ENCODE results near the gene MYCBPAP.

Gene MYCBPAP

DNA sequence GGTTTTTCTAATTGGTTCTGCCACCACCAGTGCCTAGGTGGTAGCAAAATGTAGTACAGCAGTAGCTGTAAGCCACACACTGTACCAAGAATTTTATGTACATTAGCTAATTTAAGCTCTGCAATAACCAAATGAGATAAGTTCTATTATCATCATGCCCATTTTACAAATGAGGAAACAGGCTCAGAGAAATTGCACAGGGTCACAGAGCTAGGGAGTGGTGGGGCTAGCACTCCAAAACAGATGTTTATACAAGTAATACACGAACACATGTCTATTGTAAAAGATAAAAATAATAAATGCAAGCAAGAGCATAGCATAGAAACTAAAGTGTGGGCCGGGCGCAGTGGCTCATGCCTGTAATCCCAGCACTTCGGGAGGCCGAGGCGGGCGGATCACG lies 16.0 kb upstream of the MYCBPAP start:
- DNase-seq, result no peak

DNA sequence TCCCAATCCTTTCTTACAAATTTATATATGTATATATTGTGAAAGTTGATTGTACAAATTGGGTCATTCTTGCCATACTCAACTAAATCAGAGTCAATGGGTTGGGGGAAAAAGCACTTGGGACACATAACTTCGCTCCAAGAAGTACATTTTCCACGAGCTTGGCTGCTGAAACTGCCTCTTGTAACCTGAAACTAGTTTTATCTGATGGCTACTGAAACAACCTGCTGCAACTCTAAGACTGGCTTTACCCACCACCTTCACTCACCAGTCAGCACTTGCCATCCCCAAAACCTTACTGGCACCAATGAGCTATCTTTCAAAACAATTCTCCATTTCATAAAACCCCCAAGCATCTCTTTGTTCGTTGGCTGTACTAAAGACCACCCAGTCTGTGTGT lies 14.5 kb upstream of the MYCBPAP start:
- no peak for DNase-seq

DNA sequence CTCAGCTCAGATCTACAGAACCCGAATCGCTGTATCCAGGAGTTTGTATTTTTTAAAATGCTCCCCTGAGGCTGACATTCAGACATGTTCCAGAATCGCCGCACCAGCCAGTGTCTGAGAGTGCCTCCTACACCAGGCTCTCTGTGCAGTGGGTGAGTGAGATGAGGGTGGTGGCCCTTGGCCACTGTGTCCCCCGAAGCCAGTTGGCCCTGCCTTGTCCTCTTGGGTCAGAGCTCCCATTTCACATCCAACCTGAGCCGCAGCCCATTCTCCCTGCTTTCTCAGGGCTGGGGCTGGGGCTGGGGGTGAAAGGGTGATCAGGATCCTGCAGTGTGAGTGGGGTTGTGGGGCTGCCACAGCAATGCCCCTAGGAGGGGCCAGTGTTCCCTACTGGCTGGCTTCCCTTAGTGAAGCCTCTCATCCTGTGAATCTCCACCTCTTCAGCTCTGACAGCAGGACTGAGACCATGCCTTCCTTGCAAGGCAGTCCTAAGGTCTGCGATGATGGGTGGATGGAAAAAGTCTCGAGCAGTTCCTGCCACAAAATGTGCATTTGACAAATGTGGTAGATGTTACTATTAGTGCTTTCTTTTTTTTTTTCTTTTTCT lies 12.9 kb upstream of the MYCBPAP start:
- no peak for DNase-seq

DNA sequence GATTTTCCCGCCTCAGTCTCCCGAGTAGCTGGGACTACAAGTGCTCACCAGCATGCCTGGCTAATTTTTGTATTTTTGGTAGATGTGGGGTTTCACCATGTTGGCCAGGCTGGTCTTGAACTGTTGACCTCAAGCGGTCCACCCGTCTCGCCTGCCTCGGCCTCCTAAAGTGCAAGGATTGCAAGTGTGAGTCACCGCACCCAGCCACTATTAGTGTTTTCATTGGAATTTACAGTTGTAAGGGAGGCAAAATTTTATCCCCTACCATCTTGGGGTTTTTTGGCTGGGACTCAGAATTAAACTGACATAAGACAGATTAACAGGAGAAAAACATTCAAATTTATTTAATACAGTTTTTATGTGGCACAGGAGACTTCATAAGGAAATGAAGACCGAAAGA lies 12.3 kb upstream of the MYCBPAP start:
- no peak for DNase-seq

GRCh38 chr17:50498021-50498874 lies 10.0 kb upstream of the MYCBPAP start:
- no peak for DNase-seq

GRCh38 chr17:50499270-50499669 lies 9.0 kb upstream of the MYCBPAP start:
- DNase-seq, result no peak

DNA sequence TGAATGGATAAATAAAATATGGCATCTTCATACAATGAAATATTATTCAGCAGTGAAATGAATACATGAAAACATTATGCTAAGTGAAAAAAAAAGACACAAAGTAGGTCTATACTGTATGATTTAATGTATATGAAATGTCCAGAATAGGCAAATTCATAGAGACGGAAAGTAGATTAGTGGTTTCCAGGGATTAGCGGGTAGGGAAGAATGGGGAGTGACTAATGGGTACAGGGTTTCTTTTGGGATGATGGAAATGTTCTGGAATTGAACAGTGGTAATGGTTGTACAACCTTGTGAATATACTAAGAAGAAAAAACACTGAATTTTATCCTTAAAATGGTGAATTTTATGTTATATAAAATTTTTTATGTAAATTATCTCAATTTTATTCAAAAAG lies 8.5 kb upstream of the MYCBPAP start:
- DNase-seq, result no peak

- DNase-seq, result no peak
Measured at GRCh38 chr17:50501054-50501453, 7.2 kb upstream of the MYCBPAP start.

- DNase-seq, result no peak
Measured at GRCh38 chr17:50502301-50502990, 5.8 kb upstream of the MYCBPAP start.

GRCh38 chr17:50505591-50506130 lies 2.6 kb upstream of the MYCBPAP start:
- DNase-seq, result no peak

DNA sequence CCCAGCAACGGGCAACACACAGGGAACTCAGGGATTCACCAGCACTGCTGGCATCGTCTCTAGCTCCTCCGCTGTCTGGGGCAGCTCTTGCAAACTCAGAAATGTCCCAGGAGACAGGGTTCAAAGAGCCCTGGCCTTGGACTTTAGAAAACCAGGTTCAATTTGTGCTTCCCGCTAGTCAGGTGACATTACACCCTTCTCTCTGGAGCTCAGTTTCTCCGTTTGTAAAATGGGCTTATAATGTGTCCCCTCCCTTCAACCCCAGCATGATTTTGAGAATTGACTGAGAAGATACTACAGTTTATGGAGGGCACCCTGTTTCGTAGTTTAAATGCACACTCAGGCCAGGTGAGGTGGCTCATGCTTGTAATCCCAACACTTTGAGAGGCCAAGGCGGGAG lies 1.9 kb upstream of the MYCBPAP start:
- DNase-seq, result no peak

DNA sequence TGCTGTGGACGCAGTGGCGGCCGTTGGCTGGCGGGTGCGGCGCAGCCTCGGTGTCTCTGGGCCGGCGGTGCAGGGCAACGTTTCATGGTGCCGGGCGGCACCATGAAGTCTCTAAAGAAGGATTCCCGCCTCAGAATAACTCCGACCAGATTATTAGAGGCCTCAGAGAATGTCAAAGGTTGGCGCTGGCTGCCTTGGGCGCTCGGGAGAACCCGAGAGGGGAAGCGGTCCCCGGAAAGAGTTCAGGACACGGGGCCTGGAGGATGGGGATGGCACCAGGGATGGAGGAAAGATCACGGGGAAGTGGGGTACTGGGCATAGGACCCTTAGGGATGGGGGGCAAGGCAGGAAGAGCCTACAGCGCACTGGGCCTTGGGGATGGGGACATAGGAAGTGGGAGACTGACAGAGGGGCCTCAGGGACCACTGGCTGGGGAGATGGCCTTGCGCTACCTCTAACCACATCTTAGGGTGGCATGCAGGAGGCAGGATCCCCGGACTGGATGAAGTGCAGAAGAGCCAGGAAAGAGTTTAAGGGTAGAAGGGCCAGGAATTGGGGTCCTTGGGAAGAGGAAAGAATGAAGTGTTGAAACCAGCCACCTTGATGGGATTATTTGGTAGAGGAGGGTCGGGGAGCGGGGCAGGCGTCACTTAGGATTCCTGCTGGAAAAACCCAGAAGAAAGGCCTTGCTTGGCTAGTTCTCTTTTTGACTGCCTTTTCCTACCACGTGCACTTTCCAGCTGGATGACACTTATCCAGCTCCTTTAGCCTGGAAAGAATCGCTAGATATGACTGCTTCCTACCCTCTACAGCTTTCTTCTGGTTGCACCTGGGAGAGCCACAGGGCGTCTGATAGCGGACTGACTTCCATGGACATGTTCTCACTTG lies 578 bp downstream of the MYCBPAP start:
- no peak for DNase-seq

DNA sequence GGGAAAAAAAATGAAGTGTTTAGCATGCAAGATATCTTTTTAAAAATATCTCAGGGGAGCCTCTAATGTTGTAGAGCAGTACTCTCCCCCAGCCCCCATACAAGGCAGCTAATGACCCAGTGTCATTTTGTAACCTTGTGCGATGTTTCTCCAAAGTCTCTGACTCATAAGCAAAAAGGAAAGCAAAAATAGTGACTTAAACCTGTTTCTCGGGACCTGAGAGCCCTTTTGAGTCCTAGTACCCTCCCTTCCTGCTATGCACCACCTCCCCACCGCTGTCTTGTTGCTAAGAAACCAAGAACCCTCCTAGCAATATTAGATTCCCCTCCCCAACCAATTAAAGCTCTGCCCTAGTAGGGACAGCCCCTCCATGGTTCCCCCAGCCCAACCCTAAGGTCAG lies 2.8 kb downstream of the MYCBPAP start:
- DNase-seq, result no peak

DNA sequence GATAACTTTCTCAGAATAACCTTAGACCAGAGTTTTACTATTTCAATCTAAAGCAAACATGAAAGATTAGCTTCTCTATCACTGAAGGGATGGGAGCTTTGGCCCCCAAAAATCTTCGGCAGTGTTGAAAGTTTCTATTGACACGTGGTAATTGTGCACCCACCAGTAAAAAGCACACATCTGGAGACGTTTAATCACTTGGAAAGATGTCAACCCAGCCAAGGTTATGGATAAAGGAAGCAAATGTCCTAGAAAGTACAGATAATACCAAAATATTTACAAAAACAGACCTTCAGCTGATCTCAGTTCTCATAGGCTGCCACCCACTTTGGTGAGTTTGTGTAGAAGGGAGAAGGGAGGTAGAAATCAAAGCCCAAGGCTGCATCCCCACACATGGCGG lies 5.3 kb downstream of the MYCBPAP start:
- DNase-seq, result no peak

GRCh38 chr17:50514388-50514787 lies 6.1 kb downstream of the MYCBPAP start:
- no peak for DNase-seq

- no peak for DNase-seq
Measured at GRCh38 chr17:50514936-50515702, 6.9 kb downstream of the MYCBPAP start.

DNA sequence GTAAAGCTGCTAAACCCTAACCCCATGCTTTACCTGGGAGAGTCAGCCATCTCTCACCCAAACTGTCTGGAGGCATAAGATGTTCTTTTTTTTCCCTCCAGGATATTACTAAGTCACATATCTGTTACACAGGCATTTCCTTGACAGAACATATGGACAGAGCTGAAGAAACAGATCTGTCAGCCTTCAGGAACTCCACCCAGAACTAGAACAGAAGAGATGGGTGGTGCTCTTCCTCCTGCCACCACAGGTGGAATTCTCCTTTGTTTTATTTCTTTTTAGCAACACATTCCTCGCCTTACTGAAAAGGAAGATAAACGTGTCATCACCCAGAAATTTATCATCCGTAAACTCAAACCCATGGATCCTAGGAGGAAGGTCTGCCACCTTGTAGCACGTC lies 8.8 kb downstream of the MYCBPAP start:
- no peak for DNase-seq

DNA sequence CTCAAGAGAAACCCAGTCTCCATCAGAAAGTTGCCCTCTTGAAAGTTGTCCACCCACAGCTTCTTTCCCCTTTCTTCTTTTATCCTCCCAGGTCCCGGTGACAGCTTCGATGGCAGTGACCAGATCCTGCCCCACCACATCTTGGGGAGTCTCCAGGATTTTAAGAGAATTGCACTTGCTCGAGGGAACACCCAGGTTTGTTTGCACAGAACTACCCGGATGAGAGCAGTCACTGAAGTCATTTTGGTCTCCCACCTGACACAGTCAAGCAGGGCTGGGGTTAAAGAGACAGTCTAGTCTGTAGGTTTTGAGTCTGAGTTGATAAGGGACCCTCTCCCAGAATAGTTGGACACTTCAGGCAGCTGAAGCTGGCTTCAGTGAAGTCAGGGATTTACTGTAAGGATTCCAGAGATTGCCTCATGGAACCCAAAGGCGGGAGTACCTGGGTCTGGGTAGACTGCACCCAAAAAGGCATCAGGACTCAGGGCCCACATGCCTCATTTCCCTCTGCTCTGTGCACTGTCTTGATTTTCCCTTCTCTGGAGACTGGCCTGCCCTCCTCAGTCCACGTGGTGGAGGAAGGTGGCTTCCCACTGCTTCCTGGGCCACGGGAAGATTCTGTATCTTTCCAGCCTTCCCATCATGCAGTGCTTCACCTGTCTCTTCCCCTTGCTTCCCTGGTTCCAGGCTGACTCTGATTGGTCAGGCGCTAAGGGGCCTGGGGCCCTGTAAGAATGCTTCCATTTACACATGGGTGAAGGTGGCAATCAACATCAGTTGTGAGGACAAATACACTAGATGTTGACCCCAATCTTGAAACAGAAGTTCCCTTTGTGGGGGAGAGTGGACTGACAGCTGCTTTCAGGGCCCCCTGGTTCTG lies 9.5 kb downstream of the MYCBPAP start:
- DNase-seq, result no peak

- DNase-seq, result no peak
Measured at GRCh38 chr17:50518384-50519023, 10.3 kb downstream of the MYCBPAP start.

DNA sequence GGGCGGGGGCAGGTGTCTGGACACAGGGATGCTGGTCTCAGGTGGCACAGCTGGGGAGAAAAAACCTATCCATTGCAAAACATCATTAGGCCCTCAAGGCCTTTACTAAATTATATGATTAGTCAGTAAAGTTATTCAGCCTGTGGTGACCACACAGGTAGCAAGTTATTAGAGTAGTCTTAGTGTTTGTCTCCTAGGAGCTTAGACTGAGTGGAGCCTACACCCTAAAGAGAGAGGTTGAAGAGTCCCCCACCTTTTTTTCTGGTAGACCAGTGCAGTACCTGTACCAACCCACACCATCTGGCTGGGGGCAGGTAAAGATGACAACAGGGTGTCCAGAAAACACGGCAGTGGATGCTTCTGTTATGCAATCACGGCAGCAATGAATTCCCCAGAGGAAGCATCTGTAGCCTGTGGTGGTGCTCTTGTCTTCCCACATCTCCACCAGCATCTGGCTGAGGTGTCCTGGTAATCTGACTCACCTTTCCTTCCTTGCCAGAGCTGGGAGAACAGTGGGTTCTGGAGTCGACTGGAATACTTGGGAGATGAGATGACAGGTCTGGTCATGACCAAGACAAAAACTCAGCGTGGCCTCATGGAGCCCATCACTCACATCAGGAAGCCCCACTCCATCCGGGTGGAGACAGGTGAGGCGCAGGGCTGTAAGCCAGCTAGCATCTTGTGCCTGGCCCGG lies 11.0 kb downstream of the MYCBPAP start:
- no peak for DNase-seq
